LHCN-M2 (cell line): Measurements from ENCODE around the gene PLCB2. TPM values are rescaled to one million over a fixed set of nuclear protein-coding genes. Genes with fewer than 3 reads are reported as not detected.
A peak's percentile ranks its signal among the peaks of the same experiment; 100 is the strongest.

Experiments
- DNase-seq: peaks from one replicate; pipeline ENCODE4 v3.0.0-alpha.2; 2012; ENCODE audit warnings: low read depth
- total RNA-seq: library from RNA; depleted of rRNA; stranded (reverse); fragments of >200 nt; gene quantifications from 2 replicates; pipeline ENCODE4 v1.2.3, GENCODE V29; 2014

Gene PLCB2
- total RNA-seq, 1 experiment from 2014 or later, result 0.75 TPM

DNA sequence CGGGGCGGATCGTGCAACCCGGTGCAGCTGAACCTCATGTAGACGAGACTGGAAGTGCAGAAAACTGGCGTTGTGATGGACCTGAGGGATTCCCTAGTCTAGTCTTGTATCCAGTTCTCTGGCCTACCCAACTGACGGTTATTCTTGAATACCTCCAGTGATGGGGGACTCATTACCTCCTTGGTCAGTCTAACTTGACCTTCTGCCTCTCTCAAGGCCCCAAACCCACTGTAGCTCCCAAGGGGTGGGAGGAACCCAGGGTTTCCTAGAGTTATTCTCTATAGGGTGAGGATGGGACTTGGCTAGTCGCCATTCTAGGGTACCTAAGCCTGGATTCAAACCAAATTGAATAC, 57.5 kb downstream of the PLCB2 start:
- no peak for DNase-seq

DNA sequence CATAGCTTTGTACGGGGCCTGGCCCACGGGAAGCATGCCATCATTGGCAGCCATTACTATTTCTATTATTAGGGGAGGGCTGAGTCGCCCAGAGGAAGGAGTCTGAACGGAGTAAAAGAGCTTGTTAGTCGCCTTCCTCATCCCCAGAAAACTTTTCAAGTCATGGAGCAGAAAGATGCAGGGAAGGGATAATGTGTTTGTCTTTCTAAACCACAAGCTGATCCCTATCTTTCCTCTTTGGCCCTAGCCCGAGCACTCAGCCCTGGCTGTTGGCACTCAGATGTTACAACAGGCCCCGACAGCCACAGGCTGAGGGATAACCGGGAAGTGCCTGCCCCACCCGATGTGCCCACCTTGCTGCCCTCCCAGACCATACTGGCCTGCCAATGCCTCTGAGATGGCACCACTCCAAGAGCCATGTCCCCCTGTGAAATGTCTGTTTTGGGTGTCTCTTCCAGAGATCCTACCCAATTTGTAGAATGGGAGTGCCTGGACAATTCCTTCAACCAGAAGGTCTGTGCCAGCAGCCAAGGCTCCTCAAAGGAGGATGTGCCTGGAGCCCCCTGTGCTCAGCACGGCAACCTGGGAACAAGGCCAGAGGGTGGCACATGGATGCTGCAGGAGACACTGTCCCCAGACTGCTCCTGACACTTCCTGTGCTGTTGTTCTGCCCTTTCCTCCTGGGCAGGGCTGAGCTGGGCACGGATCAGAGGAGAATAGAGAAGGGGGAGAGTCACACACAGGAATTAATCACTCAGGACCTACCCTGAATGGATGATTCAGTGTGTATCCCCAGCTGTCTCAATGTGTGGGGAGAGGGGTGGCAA, 58.0 kb downstream of the PLCB2 start:
- peak; percentile 54 for DNase-seq

GRCh38 chr15:40248006-40248783, 59.5 kb downstream of the PLCB2 start:
- DNase-seq, result no peak

GRCh38 chr15:40247406-40247971, 60.2 kb downstream of the PLCB2 start:
- DNase-seq, result no peak

DNA sequence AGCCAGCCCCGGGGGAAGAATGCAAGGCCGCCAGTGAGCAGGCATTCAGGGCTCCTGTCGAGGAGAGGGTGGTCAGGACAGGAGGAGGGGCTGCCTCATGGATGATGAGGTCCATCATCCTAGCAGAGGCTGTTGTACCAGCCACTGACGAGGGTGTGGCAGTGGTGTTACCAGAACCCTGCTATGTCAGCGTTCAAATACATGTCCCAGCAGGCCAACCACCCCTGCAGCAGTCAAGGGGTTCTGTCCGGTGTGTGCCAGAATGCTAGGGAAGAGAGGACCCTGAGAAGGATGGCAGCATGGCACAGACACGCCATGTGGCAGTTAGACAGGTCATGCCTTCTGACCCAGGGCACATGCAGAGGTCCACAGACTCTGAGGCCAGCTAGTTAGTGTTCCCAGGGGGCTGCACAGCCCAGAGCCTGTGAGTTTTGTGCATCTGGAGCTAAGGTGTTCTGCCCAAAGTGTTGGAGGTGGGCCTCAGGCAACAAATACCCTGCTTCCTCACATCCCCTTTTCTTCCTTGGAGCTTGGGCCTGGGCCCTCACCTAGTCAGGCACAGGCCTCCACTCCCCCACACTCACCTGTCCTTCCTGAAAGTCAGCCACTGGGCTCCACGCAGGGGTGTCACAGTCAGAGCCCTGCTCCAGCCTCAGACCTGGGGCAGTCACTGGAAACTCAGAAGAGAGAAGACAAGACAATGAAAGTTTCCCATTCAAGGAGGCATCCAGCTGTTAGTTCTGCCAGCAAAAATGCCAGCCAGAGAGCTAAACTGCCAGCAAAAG, 61.0 kb downstream of the PLCB2 start:
- no peak for DNase-seq

GRCh38 chr15:40245666-40246450, 61.9 kb downstream of the PLCB2 start:
- no peak for DNase-seq

- no peak for DNase-seq
These were observed 62.7 kb downstream of the PLCB2 start for GRCh38 chr15:40244961-40245523.

DNA sequence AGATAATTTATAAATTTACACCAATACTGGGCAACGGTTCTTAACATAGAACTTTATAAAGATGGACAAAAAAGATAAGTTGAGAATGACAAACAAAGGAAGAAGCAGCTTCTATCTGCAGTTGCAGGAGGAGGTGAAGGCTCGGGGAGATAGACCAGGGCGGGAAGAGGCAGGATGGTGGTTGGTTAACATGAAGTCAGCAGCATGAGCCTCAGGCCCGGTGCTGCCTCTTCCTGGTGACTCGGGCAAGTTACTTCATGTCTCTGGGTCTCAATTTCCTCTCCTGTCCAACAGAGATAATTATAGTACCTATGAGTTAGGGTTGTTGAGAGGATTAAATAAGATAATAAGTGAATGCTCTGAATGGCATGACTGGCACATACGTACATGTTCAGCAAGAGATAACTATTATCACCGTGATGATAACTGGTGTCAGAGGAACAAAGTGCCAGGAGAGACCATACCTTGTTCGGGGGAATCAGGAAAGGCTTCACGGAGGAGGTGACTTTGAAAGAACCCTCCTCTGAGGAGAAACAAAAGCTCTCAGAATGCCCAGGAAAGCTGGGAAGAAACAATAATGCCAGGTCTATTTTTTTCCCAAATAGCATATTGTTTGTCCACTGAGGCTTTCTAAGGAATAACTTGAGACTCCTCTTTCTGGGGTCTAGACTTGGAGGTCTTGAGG, 64.5 kb downstream of the PLCB2 start:
- DNase-seq, result no peak

- DNase-seq, result no peak
These were observed 65.1 kb downstream of the PLCB2 start for GRCh38 chr15:40242601-40243000.

DNA sequence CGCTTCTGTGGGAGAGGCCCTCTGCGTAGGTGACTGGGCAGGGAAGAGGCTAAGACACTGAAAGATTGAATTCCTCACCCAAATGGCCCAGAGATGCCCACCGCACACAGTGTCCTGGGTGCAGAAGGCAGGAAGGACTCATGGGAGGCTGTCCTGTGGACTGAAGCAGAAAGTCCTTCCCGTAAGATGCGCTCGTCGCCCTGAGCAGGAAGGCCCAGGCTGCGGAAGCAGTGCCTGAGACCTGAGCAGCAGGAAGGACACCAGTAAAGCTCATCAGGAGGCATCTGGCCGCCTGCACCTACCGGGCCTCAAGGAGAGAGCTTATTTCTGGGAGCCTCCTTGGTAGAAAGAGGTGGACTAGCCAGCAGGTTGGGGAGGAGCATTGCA, 65.5 kb downstream of the PLCB2 start:
- no peak for DNase-seq

- no peak for DNase-seq
These were observed 66.2 kb downstream of the PLCB2 start for GRCh38 chr15:40241269-40242212.

DNA sequence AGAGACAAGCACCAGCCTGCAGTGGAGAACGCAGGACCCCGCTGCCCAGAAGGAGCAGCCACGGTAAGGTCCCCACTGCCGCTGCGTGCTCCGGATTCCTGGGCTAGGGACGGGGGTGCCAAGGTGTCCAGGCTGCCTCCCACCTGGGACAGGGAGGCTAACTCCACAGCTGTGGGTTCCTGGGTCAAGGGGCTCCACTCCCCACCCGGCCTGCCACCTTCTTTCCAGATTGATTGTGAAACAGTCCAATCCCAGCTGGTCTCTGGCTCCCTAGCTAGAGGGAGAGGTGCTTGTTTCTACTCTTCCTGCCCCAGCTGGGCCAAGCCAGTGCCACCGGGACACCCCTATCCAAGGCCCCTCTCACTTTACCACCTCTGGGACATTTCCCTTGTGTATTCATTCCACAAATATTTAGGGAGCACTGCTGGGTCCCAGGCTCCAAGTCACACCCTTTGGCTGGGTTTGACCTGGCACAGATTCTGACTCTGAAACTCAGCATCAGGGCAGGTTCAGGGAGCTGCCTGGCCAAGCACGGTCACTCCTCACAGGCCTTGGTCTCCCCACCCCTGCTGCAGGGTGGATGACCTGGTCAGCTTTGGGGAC, 67.0 kb downstream of the PLCB2 start:
- DNase-seq, result no peak

DNA sequence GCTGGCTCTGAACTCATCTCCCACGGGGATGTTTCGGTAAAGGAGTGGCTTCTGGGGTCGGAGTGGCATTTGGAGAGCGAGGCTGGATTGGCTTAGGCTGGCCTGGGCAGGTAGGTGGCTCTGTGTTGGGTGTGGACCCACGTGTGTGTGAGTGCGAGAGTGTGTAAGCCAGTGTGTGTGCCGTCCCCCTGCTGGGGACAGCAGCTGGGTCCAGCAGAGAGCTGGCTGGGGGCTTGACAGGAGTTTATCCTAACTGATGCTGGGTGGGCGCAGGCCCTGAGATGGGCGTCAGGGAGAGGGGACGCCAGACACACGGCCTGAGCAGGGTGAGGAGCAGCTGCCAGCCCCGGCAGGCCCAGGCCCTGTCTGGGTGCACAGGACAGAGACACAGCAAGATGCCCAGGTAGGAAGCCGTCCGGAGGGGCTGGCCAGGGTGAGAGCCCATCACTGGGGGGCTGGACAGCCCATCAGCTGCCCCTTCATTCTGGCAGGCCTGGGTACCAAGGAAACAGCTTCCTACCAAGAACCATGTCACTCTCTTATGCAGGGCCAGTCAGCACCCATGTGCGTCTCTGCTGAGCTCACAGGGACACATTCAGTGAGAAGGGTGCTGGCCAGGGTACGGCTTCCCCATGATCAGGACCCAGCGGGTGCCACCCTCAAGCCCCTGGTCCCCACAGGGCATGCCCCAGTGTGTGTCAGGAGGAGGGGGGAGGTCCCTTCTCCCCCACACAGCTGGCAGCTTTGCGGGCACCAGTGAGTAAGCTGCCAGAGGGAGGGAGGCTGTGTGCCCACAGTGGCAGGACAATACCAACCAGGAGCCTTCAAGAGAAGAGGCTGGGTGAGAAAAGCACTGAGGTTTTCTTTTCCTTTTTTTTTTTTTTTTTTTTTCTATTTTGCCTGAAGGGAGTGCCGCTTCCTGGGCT, 67.8 kb downstream of the PLCB2 start:
- no peak for DNase-seq

DNA sequence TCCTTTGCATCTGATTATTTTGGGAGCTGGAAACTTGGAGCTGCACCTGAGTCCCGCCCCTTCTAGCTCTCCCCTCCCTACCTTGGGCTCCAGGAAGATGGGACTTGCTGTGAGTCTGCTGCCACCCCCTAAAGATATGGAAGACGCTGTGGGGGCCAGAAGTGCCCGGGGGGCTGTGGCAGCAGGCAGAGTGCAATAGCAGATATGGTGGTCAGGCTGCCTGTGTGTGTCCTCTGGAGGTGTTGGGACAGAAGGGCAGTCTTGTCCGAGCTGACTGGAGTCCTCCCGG, 68.4 kb downstream of the PLCB2 start:
- no peak for DNase-seq

DNA sequence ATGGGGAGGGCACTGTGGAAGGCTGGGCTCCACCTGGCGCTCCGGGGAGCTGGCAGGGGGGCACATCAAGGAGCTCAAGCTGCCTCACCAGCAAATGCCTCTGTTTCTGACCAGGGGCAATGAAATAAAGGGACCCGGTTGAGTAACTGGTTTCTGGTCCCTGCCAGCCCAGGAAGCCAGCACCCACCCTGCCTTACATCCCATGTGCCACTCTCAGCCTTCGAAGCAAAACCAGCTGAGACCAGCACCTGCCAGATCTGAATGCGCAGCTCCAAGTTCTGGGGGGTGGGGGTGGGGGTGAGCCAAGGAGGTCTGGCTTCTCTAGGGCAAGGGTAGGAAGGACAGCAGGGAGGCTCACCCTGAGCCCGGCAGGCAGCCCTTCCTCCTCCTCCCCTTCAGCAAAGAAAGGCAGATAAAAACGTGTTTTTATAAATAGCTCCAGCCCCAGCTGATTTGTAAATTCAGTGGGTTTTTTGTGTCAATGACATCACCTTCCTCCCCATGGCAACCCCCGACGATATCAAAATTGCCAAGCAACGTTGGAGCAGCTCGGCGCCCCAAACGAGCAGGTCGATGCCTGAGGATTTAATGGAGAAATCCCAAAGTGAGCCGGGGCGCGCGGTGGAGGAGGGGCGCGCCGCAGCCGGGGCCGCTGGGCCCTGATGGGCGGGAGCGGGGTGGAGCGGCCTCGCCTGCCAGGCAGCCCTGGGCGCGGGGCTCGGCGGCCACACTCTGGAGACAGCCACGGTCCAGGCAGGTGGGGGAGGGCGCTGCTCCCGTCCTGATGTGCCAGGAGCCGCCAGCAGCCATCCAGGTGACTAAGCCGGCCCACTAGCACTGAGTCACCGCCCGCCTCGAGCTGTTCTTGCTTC, 69.0 kb downstream of the PLCB2 start, which contains the start of gene PAK6:
Gene PAK6, plus strand, starts transcription at position 532 of the 872 bp plus-strand sequence. CDS start 25,723 bp downstream, outside the sequence.
- DNase-seq, result peak; percentile 23
